22Rv1 (cell line): ENCODE data around the gene XKR8.
A peak's percentile ranks its signal among the peaks of the same experiment; 100 is the strongest.

Source experiments
- H3K27ac ChIP-seq: fragments of 450-650 bp; 2 replicates; pipeline ENCODE4 v1.5.1; 2017
- ZFX ChIP-seq: fragments of 450-650 bp; IDR thresholded peaks from 2 replicates; pipeline ENCODE4 v1.6.1; 2017; ENCODE audit warnings: antibody characterized with exemption, borderline replicate concordance
- TF ChIP-seq, protein P1 (sequence below): fragments of 450-650 bp; IDR thresholded peaks from 2 replicates; pipeline ENCODE4 v1.5.1; 2017; ENCODE audit warnings: mild to moderate bottlenecking

The XKR8 gene

GRCh38 chr1:27934818-27935549 is 24.8 kb upstream of the XKR8 start, which contains the start of gene SMPDL3B:
Gene SMPDL3B, plus strand, starts transcription at chr1:27935000. Its CDS starts 184 bp downstream, at chr1:27935184.
- TF ChIP-seq, protein P1, sequence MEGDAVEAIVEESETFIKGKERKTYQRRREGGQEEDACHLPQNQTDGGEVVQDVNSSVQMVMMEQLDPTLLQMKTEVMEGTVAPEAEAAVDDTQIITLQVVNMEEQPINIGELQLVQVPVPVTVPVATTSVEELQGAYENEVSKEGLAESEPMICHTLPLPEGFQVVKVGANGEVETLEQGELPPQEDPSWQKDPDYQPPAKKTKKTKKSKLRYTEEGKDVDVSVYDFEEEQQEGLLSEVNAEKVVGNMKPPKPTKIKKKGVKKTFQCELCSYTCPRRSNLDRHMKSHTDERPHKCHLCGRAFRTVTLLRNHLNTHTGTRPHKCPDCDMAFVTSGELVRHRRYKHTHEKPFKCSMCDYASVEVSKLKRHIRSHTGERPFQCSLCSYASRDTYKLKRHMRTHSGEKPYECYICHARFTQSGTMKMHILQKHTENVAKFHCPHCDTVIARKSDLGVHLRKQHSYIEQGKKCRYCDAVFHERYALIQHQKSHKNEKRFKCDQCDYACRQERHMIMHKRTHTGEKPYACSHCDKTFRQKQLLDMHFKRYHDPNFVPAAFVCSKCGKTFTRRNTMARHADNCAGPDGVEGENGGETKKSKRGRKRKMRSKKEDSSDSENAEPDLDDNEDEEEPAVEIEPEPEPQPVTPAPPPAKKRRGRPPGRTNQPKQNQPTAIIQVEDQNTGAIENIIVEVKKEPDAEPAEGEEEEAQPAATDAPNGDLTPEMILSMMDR: peak; percentile 33; the same call in 1 of the 2 replicates
- TF ChIP-seq ZFX: no peak
- peak within 1 kb of the TSS; percentile 61 for H3K27ac ChIP-seq

GRCh38 chr1:27935721-27936120 is 24.1 kb upstream of the XKR8 start:
- TF ChIP-seq ZFX: no peak
- TF ChIP-seq, protein P1: no peak
- H3K27ac ChIP-seq: no peak overlapping the region

DNA sequence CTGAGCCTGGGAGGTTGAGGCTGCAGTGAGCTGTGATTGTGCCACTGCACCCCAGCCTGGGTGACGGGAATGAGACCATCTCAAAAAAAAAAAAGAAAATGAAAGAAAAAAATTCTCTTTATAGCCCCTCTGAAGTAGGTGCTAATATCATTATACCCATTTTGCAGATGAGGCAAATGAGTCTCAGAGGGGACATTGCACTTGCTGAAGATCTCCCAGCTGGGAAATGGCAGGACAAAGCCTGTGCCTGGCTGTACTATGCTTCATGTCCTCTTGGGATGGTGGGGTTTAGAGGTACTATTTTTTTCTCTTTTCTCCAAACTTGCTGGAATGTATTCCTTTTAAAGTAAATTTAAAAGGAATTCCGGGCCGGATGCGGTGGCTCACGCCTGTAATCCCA is 23.4 kb upstream of the XKR8 start:
- no peak for TF ChIP-seq ZFX
- TF ChIP-seq, protein P1: no peak
- H3K27ac ChIP-seq: no peak overlapping the region

GRCh38 chr1:27937524-27937836 is 22.3 kb upstream of the XKR8 start:
- TF ChIP-seq ZFX: no peak
- TF ChIP-seq, protein P1: no peak
- no peak overlapping the region for H3K27ac ChIP-seq

DNA sequence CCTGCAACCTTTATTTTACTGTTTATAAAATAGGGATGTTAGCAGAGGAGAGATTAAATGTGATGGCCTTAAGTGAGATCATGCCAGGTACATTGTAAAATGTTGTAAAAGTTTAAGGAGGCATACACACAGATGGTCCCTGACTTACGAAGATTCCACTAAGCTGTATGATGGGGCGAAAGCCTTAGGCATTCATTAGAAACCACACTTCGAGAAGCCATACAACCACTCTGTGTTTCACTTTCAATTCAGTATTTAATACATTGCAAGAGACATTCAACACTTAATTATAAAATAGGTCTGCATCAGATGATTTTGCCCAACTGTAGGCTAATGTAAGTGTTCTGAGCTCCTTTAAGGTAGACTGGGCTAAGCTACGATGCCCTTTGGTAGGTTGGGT is 21.3 kb upstream of the XKR8 start:
- H3K27ac ChIP-seq: no peak overlapping the region
- TF ChIP-seq ZFX: no peak
- TF ChIP-seq, protein P1: no peak

GRCh38 chr1:27940297-27940696 is 19.5 kb upstream of the XKR8 start:
- TF ChIP-seq, protein P1: peak; percentile 22; the same call in 1 of the 2 replicates
- TF ChIP-seq ZFX: no peak
- H3K27ac ChIP-seq: no peak overlapping the region

DNA sequence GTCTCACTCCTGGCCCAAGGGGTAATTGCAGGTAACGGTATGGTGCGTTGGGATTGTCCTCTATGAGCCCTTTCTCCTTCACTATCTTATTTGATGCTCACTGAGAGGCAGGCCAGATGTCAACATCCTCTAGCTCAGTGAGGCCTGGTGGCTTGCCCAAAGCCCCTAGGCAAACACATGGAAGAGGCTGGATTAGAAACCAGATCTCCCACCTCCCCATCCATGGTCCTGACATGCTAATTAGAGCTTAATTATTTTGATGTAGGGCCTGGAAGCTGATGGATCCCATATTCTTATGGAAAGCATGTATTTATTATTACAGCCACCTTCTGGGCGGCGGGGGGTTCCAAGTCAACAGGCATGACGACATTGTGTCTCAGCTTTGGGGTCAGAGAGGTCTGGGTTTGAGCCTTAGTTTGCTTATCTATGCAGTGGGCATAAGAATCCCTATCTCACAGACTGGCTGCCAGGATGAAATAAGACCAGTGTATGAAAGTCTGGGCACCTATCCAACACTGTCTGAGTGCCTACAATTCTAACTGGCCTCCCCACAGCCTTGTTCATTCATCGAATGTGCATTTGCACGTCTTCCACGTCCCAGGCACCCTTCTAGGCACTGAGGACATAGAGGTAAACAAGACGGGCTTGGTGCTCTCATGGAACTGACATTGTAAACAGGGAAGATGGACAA is 18.8 kb upstream of the XKR8 start:
- TF ChIP-seq ZFX: no peak
- TF ChIP-seq, protein P1: no peak
- H3K27ac ChIP-seq: no peak overlapping the region
